HG03378 (cell line): Measurements from ENCODE around the gene CDH24.
A peak's percentile ranks its signal among the peaks of the same experiment; 100 is the strongest.

Source experiments
- ATAC-seq: cut with Tn5 transposase; IDR thresholded peaks from one replicate; pipeline ENCODE4 v1.9.1; 2021; ENCODE audit warnings: mild to moderate bottlenecking, moderate library complexity; ENCODE audit not compliant: unreplicated experiment

The CDH24 gene

DNA sequence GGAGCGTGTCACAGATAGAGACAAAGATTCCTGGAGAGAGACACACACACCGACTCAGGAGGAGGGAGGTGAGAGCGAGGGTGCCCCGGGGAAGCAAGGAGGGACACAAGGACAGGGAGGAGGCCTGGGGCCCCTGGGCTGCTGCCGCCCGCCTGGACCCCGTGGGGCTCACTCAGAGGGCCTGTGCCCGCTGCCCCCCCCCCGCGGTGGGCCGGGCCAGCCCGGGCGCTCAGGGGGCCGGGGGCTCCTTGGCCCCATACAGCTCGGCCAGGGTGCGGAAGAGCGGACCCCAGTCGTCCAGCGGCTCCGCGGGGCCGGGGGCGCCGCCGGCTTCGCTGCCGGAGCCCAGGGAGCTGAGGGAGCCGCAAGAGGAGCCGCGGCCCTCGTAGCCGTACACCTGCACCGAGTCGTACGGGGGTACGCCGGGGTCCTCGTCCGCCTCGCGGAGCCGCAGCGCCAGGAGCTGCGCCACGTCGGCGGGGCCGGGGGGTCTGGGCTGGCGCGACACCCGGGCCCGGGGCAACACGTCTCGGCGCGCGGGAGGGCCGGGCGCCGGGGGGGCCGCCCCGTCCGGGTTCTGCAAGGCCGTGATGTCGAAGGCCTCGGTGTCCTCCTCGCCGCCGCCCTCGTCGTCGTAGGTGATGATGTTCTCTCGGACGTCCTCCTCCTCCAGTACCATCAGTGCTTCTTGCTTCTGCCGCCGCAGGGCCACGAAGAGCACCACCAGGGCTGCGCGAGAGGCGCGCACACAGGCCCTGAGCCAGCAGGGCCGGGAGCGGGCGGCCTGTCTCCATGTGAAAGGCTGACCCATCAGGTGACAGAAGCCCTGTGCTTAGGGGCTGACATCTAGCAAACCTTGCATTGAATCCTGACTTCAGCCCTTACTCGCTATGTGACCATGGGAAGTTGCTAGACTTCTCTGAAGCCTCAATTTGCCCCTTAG lies 9.3 kb downstream of the CDH24 start:
- no peak for ATAC-seq

DNA sequence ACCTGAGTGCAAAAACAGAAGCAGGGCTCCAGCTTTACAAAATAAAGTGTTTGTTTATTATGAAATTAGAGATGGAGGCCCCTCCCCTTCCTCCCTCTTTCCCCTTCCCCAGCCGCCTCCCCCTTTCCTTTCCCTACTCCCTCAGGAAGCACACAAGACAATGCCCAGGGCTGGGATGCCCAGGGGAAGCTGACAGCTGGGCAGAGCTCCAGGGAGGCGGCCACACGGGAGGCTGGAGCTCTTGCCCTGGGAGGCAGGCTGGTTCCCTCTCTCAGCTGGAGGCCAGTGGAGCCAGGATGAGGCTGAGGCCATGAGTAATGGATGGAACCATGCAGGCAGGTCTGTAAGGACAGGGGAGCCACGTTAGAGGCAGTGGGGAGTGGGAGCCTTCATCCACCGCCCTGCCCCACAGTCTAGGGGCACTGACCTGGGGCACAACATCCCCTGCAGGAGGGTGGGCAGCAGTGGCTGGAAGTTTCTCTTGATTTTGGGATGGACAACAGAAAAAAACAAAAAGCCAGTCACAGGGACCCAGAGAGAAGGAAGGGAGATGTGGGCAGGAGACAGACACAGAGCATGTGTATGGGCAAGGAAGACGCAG lies 10.2 kb downstream of the CDH24 start:
- no peak for ATAC-seq

- no peak for ATAC-seq
These were observed 11.6 kb downstream of the CDH24 start for GRCh38 chr14:23045419-23046357.

DNA sequence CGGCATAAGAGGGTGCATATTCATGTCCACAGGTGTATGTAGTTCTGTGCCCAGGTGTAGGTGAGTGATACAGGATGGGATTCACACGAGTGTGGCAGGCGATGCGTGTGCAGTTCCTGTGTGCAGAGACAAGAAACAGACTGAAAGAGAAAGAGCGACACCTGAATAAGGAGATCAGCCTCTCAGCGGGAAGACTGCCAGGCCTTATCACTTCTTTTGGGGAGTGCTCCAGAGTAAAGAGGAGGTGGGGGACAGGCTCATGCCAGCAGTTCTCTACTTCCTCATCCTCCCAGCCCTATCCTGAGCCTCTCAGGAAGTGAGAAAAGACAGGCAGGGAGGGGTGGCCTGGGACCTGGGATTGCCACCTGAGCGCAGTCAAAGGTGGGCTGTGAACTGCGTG lies 12.5 kb downstream of the CDH24 start:
- no peak for ATAC-seq

GRCh38 chr14:23043754-23044153 lies 13.6 kb downstream of the CDH24 start:
- no peak for ATAC-seq

DNA sequence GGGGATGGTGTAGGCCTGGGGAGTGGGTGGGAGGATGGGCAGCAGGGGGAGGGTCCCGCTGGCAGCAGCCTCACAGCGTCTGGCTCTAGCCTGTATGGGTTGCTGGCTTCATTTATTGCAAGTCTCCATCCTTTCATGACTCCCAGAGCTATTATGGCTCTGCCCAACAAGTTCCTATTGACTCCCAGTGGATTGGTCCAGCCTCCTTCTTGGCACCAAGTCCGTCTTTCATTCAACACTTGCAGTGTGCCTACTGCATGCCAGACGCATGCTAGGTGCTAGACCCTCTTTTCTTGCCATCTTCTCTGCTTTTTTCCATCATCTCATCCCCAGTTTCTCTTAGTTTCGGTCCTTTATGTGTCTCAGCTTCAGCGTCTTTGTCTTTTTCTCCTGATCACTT lies 14.2 kb downstream of the CDH24 start:
- ATAC-seq: no peak

DNA sequence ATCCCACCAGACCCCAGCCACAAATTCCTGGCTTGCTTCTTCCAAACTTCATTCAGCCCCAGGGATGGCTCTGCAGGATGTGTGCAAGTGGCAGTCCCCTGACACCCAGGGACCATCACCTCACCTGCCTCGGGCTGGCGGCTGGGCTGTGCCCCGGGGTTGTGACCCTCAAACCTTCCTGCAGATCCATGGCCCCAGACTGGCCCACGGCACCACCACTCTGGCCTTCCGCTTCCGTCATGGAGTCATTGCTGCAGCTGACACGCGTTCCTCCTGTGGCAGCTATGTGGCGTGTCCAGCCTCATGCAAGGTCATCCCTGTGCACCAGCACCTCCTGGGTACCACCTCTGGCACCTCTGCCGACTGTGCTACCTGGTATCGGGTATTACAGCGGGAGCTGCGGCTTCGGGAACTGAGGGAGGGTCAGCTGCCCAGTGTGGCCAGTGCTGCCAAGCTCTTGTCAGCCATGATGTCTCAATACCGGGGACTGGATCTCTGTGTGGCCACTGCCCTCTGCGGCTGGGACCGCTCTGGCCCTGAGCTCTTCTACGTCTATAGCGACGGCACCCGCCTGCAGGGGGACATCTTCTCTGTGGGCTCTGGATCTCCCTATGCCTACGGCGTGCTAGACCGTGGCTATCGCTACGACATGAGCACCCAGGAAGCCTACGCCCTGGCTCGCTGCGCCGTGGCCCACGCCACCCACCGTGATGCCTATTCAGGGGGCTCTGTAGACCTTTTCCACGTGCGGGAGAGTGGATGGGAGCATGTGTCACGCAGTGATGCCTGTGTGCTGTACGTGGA lies 15.0 kb downstream of the CDH24 start, which contains the start of gene PSMB11:
Gene PSMB11 (plus strand): TSS at position 51 of the 804 bp plus-strand sequence. CDS start 14 bp downstream, at position 65.
- ATAC-seq: no peak

GRCh38 chr14:23041729-23042128 lies 15.6 kb downstream of the CDH24 start:
- no peak for ATAC-seq

- ATAC-seq: no peak
These were observed 17.2 kb downstream of the CDH24 start for GRCh38 chr14:23040100-23040499.

DNA sequence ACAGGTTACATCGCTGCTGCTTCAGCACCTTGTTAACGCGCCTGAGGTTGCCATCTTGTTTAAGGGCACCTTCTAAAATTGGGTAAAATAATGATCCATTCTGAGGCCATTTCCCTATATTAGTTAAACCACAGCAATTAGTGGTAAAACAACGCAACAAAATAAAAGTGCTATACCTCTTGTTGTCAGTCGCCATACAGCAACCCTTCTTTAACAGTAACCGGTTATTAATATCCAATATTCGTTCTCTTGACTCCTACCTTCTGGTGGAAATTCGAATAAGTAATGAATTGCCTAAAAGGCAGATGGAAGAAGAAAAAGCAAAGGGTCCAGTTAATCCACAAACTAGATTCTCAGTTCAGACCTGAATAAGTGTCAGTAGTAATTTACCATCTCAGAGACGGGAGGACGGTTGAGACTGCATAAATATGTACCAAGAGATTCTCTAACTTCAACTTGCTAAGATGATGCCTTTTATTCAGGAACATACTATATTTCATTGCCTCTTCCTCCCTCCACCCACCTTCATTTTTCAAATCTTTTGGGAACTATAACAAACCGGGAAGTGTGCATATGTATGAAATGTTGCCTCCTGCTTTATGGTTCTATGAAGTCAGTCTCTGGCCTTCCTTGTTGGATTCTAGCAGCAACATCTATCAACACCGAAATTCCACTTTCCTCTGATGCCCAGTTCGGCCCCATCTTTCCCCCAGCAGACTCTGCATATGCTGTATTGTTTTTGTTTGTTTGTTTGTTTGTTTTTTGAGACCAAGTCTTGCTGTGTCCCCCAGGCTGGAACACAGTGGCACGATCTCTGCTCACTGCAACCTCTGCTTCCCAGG lies 21.8 kb downstream of the CDH24 start:
- ATAC-seq: no peak

- ATAC-seq: peak; percentile 94
These were observed 22.6 kb downstream of the CDH24 start, which contains the start of gene PSMB5 for GRCh38 chr14:23034498-23035302. Gene PSMB5, minus strand, starts transcription at chr14:23034900. Its CDS starts 19 bp downstream, at chr14:23034881.

- no peak for ATAC-seq
These were observed 23.4 kb downstream of the CDH24 start for GRCh38 chr14:23033801-23034497.

GRCh38 chr14:23033251-23033727 lies 24.0 kb downstream of the CDH24 start:
- no peak for ATAC-seq

DNA sequence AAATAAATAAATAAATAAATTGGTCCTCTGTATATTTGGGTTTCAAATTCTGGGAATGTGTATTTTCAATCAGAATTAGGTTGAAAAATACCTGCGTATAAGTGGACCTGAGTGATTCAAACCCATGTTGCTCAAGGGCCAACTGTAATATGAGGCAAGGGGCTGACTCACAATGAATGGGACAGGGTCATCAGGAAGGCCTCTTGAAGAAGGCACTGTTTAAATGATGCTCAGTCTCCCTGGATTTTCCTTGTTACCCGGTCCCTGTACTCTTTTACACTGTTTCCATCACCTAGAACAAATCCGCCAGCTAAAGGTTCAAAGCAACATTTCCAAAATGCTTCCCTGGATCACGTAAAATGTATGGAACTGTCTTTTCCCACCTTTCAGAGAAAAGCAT lies 26.4 kb downstream of the CDH24 start:
- no peak for ATAC-seq

DNA sequence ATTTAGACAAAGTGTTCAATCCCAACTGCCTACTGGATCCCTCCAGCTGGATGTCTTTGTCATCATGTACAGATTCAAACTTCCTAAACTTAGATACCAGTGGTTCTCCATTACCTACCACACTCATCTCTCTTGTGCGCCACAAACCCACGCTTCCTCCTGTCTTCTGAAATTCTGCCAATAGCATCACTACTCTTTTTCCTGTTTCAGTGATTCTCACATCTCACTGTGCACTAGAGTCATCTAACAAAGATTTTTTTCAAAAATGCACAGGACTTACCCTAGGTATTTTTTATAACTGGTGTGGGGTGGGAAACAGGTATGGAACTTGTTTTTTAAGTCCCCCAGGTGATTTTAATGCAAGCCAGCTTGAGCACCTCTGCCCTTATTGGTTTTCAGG lies 28.5 kb downstream of the CDH24 start:
- no peak for ATAC-seq

DNA sequence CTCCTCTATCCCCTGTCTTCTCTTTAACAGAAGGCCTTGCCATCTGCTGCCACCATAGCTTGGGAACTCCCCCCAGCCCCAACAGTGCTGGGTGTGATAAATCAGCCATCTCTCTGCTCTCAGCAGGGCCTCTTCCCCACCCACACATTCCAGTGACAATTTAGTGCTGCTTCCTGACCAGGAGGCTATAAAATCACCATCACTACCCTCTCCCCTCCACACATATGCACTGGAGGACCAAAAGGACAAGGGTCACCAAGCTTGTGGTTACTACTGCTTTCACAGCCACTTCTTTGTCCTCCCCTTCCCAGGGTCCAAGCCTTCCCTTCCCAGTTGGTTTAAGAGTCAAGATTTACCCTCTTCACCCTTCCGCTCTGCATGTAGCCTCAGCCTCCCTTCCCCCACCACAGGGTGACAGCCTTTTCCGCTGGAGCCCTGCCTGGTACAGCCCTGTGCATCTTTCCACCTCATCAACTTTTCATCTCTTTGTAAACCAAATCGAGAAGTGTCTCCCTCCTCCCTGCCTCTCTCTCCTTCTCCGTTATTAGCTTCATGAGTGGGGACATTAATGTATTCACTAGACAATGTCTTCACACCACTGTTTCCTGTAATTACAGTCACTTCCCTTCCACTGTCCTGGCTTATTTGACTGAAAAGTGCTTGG lies 32.0 kb downstream of the CDH24 start:
- no peak for ATAC-seq

DNA sequence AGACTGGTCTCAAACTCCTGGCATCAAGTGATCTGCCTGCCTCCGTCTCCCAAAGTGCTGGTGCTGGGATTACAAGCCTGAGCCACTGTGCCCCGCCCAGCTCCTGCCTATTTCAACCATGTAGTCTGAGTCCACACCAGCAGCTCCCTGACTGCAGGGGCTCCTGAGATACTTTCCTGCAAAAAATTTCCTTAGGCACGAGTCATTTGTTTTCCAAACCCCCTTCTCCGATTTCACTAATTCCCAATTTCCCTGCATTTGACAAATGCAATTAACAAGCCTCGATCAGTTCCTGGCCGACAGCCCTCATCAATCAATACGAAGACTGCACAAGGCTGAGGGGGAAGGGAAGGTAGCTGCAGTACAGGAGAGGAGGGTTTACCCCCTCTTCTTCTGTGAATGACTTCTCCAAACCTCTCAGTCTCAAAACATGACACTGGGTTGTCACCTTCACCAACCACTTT lies 32.7 kb downstream of the CDH24 start:
- no peak for ATAC-seq
